ENCODE measurements around the gene GRWD1.

GRWD1 gene

GRCh38 chr19:48405010-48405659 is 40.6 kb upstream of the GRWD1 start:
- no peak for ATAC-seq
- TF ChIP-seq ZC3H10 (CRISPR knock-in tag; IDR thresholded peaks at IDR 0.05), result no peak
- no peak for TF ChIP-seq CSDC2 (CRISPR knock-in tag; IDR thresholded peaks at IDR 0.05)
- TF ChIP-seq ZNF70 (CRISPR knock-in tag; IDR thresholded peaks at IDR 0.05), result no peak

DNA sequence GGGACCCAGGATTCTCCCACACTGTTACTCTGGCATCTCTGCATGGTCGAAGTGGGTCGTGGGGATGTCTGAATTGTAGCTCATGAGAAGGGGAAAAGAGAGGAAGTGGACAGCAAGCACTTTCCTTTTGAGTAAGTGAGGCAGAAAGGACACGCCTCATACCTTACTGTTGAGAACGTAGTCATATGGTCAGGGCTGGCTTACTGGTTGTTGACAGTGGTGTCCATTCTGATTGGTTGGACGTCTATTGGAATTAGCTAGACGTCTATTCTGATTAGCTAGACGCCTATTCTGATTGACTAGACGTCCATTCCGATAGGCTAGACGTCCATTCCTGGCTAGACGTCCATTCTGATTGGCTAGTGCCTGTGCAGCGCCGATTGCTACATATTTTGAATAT is 39.9 kb upstream of the GRWD1 start:
- TF ChIP-seq CSDC2 (CRISPR knock-in tag; IDR thresholded peaks at IDR 0.05), result no peak
- TF ChIP-seq SNAI2 (CRISPR knock-in tag; IDR thresholded peaks at IDR 0.05), result no peak
- no peak for TF ChIP-seq ZFP3 (CRISPR knock-in tag; IDR thresholded peaks at IDR 0.05)
- TF ChIP-seq GLIS3 (CRISPR knock-in tag; IDR thresholded peaks at IDR 0.05), result no peak
- TF ChIP-seq CSRNP3 (CRISPR knock-in tag; IDR thresholded peaks at IDR 0.05), result no peak
- TF ChIP-seq BACH2 (CRISPR knock-in tag; IDR thresholded peaks at IDR 0.05; ENCODE audit: borderline replicate concordance), result no peak
- no peak for ATAC-seq

GRCh38 chr19:48413879-48414587 is 31.8 kb upstream of the GRWD1 start:
- peak; percentile 25 for ATAC-seq
- TF ChIP-seq TCF4 (CRISPR knock-in tag; IDR thresholded peaks at IDR 0.05; ENCODE audit: borderline replicate concordance) (no peak), PPARA (CRISPR knock-in tag; IDR thresholded peaks at IDR 0.05; ENCODE audit: borderline replicate concordance) (no peak), ZFP30 (CRISPR knock-in tag; IDR thresholded peaks at IDR 0.05) (no peak), RARB (CRISPR knock-in tag; IDR thresholded peaks at IDR 0.05) (no peak), ISL1 (CRISPR knock-in tag; IDR thresholded peaks at IDR 0.05) (no peak), ZNF565 (CRISPR knock-in tag; conservative IDR thresholded peaks at IDR 0.05; ENCODE audit: low read depth) (no peak), CSRNP3 (CRISPR knock-in tag; IDR thresholded peaks at IDR 0.05) (no peak)

DNA sequence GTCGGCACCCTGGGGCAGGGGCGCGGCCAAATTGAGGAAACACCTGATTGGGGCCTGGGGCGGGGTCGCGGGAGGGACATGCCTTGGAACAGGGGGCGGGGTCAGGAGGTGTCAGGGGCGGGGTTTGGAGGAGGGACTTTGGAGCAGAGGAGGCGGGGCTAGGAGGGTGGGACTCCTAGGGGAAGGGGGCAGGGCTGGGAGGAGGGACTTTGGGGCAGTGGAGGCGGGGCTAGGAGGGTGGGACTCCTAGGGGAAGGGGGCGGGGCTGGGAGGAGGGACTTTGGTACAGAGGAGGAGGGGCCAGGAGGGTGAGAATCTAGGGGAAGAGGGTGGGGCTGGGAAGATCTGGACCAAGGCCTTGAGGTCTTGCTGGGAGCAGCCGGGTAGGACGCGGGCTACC is 30.4 kb upstream of the GRWD1 start:
- TF ChIP-seq TOX (CRISPR knock-in tag; IDR thresholded peaks at IDR 0.05; ENCODE audit: borderline replicate concordance) (no peak), RARB (CRISPR knock-in tag; IDR thresholded peaks at IDR 0.05) (no peak), CSDC2 (CRISPR knock-in tag; IDR thresholded peaks at IDR 0.05) (no peak), PPARA (CRISPR knock-in tag; IDR thresholded peaks at IDR 0.05; ENCODE audit: borderline replicate concordance) (no peak), TCF4 (CRISPR knock-in tag; IDR thresholded peaks at IDR 0.05; ENCODE audit: borderline replicate concordance) (no peak), BACH2 (CRISPR knock-in tag; IDR thresholded peaks at IDR 0.05; ENCODE audit: borderline replicate concordance) (no peak), ZFP3 (CRISPR knock-in tag; IDR thresholded peaks at IDR 0.05) (no peak), ZNF8 (CRISPR knock-in tag; IDR thresholded peaks at IDR 0.05) (no peak), ZNF70 (CRISPR knock-in tag; IDR thresholded peaks at IDR 0.05) (no peak), TSHZ2 (CRISPR knock-in tag; IDR thresholded peaks at IDR 0.05) (no peak), OSR1 (CRISPR knock-in tag; IDR thresholded peaks at IDR 0.05) (no peak), ISL1 (CRISPR knock-in tag; IDR thresholded peaks at IDR 0.05) (no peak), ZC3H10 (CRISPR knock-in tag; IDR thresholded peaks at IDR 0.05) (no peak), POU6F1 (CRISPR knock-in tag; IDR thresholded peaks at IDR 0.05; ENCODE audit: borderline replicate concordance, low read depth) (no peak), ZFP30 (CRISPR knock-in tag; IDR thresholded peaks at IDR 0.05) (no peak)
- ATAC-seq, result peak; percentile 68

All from SK-N-SH treated with all-trans-retinoic acid at 6 μM for 48 hours (cell line).